K562 (cell line): ENCODE measurements around the gene SLC48A1. TPM values are rescaled to one million over a fixed set of nuclear protein-coding genes. Genes with fewer than 3 reads are reported as not detected.

Experiments
- GABPA ChIP-seq: fragments of 200-800 bp; sonication (Bioruptor generic); conservative IDR thresholded peaks from 2 replicates; pipeline ENCODE4 v1.6.1; 2016; ENCODE audit warnings: low read depth, missing genetic modification characterization, missing compliant biosample characterization
- HNRNPLL ChIP-seq: fragments of 200-400 bp; formaldehyde crosslinking; IDR thresholded peaks from 2 replicates; pipeline ENCODE4 v1.6.1; 2017; ENCODE audit warnings: low read length, low read depth, mild to moderate bottlenecking; ENCODE audit not compliant: poor library complexity, severe bottlenecking
- KDM4B ChIP-seq, 2 experiments: fragments of 450-650 bp in 1 of 2; sonication (generic) in 1 of 2; IDR thresholded peaks; 2 replicates each; pipeline ENCODE4 v1.6.1; 2016 to 2017; ENCODE audit warnings: borderline replicate concordance in 2 of 2, antibody characterized with exemption in 1 of 2, low read depth in 1 of 2, mild to moderate bottlenecking in 1 of 2
- MTA2 ChIP-seq: fragments of 450-650 bp; IDR thresholded peaks from 2 replicates; pipeline ENCODE4 v1.6.1; 2016; ENCODE audit warnings: low read depth
- NELFE ChIP-seq: IDR thresholded peaks from 2 replicates; pipeline ENCODE4 v1.6.1; 2011; ENCODE audit warnings: mild to moderate bottlenecking; ENCODE audit not compliant: insufficient read depth, insufficient read length
- polyA plus RNA-seq, 8 experiments: library from polyadenylated mRNA; depleted of rRNA in 4 of 8; stranded (reverse) in 5 of 8; unstranded in 3 of 8; fragments of >200 nt; fragmentation: Nextera tagmentation in 2 of 8; fragmentation: Illumina TruSeq in 1 of 8; extraction: Ambion mirVana in 2 of 8; extraction: Trizol in 1 of 8; gene quantifications; 2 replicates each; pipeline versions ENCODE4 v1.2.1 to v1.2.3, GENCODE V29; 2011 to 2014; ENCODE audit warnings: inconsistent platforms in 1 of 8, missing spikeins in 1 of 8
- total RNA-seq, 7 experiments: library from RNA; depleted of rRNA in 6 of 7; stranded (reverse); fragments of >200 nt in 6 of 7; fragmentation: Illumina TruSeq in 2 of 7; extraction: Trizol in 2 of 7; gene quantifications; 2 replicates each; pipeline versions ENCODE4 v1.2.1 to v1.2.3, GENCODE V29; 2011 to 2021; ENCODE audit warnings: low replicate concordance in 1 of 7
- TF ChIP-seq, protein P1 (sequence below), 3 experiments: IDR thresholded peaks in 2 of 3; conservative IDR thresholded peaks in 1 of 3; 2 replicates each; pipeline ENCODE4 v1.5.1; 2011 to 2012; ENCODE audit warnings: low read length in 3 of 3, mild to moderate bottlenecking in 3 of 3, control low read depth in 2 of 3, improper control_type of control experiment in 1 of 3, inconsistent platforms in 1 of 3, low read depth in 1 of 3, mixed read lengths in 1 of 3, moderate library complexity in 1 of 3; ENCODE audit not compliant: insufficient read depth in 2 of 3
- TF ChIP-seq, protein P2 (sequence below): sonication (generic); formaldehyde crosslinking; IDR thresholded peaks from 2 replicates; pipeline ENCODE4 v1.8.0; 2023; ENCODE audit warnings: missing genetic modification reagents, mild to moderate bottlenecking, borderline replicate concordance

The SLC48A1 gene
- total and polyA plus RNA-seq, 9 of the 15 experiments (the other 6 are each of a cell fraction or from before 2014, with no cell fraction given) = 10.7 to 37.5 (median 18.7) TPM

DNA sequence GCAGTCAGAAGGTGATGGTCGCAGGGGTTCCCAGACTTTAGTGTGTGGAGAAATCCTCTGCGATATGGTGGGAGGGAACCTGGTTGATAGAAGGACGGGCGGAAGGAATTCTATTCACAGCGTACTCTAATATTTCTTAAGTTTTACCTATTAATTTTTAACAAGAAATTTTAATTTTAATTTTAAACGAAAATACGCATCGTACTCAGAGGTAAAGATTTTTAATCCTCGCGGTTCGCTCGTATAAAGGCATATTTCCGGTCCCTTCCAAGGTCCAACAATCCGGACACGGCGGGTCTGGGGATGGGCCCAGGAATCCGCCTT, 338 bp upstream of the SLC48A1 start (continued):
- TF ChIP-seq GABPA (0 out of 2 replicates have a peak, but pooled peaks have one; percentile 39), MTA2 (no peak), HNRNPLL (no peak), KDM4B (IDR thresholded peaks at IDR 0.05; ENCODE audit: borderline replicate concordance in 2 of 2, low read depth in 1 of 2) (no peak), NELFE (no peak)
- TF ChIP-seq, protein P1, sequence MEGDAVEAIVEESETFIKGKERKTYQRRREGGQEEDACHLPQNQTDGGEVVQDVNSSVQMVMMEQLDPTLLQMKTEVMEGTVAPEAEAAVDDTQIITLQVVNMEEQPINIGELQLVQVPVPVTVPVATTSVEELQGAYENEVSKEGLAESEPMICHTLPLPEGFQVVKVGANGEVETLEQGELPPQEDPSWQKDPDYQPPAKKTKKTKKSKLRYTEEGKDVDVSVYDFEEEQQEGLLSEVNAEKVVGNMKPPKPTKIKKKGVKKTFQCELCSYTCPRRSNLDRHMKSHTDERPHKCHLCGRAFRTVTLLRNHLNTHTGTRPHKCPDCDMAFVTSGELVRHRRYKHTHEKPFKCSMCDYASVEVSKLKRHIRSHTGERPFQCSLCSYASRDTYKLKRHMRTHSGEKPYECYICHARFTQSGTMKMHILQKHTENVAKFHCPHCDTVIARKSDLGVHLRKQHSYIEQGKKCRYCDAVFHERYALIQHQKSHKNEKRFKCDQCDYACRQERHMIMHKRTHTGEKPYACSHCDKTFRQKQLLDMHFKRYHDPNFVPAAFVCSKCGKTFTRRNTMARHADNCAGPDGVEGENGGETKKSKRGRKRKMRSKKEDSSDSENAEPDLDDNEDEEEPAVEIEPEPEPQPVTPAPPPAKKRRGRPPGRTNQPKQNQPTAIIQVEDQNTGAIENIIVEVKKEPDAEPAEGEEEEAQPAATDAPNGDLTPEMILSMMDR (IDR thresholded peaks at IDR 0.05 in 2 of 3, conservative IDR thresholded peaks at IDR 0.05 in 1 of 3; ENCODE audit: insufficient read depth in 2 of 3, low read depth in 1 of 3, low read length in 3 of 3) = 0 out of 6 replicates have a peak, but pooled peaks of 1 of the 3 experiments have one; percentile 27
- TF ChIP-seq, protein P2, sequence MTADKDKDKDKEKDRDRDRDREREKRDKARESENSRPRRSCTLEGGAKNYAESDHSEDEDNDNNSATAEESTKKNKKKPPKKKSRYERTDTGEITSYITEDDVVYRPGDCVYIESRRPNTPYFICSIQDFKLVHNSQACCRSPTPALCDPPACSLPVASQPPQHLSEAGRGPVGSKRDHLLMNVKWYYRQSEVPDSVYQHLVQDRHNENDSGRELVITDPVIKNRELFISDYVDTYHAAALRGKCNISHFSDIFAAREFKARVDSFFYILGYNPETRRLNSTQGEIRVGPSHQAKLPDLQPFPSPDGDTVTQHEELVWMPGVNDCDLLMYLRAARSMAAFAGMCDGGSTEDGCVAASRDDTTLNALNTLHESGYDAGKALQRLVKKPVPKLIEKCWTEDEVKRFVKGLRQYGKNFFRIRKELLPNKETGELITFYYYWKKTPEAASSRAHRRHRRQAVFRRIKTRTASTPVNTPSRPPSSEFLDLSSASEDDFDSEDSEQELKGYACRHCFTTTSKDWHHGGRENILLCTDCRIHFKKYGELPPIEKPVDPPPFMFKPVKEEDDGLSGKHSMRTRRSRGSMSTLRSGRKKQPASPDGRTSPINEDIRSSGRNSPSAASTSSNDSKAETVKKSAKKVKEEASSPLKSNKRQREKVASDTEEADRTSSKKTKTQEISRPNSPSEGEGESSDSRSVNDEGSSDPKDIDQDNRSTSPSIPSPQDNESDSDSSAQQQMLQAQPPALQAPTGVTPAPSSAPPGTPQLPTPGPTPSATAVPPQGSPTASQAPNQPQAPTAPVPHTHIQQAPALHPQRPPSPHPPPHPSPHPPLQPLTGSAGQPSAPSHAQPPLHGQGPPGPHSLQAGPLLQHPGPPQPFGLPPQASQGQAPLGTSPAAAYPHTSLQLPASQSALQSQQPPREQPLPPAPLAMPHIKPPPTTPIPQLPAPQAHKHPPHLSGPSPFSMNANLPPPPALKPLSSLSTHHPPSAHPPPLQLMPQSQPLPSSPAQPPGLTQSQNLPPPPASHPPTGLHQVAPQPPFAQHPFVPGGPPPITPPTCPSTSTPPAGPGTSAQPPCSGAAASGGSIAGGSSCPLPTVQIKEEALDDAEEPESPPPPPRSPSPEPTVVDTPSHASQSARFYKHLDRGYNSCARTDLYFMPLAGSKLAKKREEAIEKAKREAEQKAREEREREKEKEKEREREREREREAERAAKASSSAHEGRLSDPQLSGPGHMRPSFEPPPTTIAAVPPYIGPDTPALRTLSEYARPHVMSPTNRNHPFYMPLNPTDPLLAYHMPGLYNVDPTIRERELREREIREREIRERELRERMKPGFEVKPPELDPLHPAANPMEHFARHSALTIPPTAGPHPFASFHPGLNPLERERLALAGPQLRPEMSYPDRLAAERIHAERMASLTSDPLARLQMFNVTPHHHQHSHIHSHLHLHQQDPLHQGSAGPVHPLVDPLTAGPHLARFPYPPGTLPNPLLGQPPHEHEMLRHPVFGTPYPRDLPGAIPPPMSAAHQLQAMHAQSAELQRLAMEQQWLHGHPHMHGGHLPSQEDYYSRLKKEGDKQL = no peak
